OCI-LY7 (cell line): ENCODE results near the gene SRSF4.

ENCODE experiments used
- CTCF ChIP-seq: fragments of 200-600 bp; sonication (generic); conservative IDR thresholded peaks from 2 replicates; pipeline ENCODE4 v1.5.1; 2014; ENCODE audit warnings: mild to moderate bottlenecking, antibody characterized with exemption, low read length, moderate library complexity, mixed read lengths
- EZH2phosphoT487 ChIP-seq: fragments of 200-600 bp; sonication (generic); IDR thresholded peaks from 2 replicates; pipeline ENCODE4 v1.6.1; 2018; ENCODE audit warnings: low read depth, borderline replicate concordance, mild to moderate bottlenecking, mixed run types, antibody characterized with exemption, low read length, moderate library complexity, mixed read lengths

- TF ChIP-seq CTCF (no peak), EZH2phosphoT487 (no peak)
Measured at GRCh38 chr1:29190718-29191117, 9.0 kb upstream of the SRSF4 start.
